A549 (cell line): Measurements from ENCODE around the gene SHFL.

ENCODE experiments used
- CHD2 ChIP-seq: fragments of 150-350 bp; IDR thresholded peaks from 2 replicates; pipeline ENCODE4 v1.6.1; 2014; ENCODE audit warnings: low read length; ENCODE audit not compliant: partially characterized antibody
- CTCF ChIP-seq: fragments of >200 bp; sonication (Bioruptor Twin); formaldehyde crosslinking; IDR thresholded peaks from 3 replicates; pipeline ENCODE4 v1.5.1; 2016
- EP300 ChIP-seq, 2 experiments: fragments of >200 bp; sonication (Bioruptor Twin); formaldehyde crosslinking; IDR thresholded peaks; 2 replicates in 1 of 2; 3 replicates in 1 of 2; pipeline ENCODE4 v1.6.1; 2016 to 2017
- ESRRA ChIP-seq: fragments of 150-350 bp; IDR thresholded peaks from 2 replicates; pipeline ENCODE4 v1.6.1; 2014; ENCODE audit warnings: mild to moderate bottlenecking, low read length, borderline replicate concordance
- JUNB ChIP-seq: fragments of >200 bp; sonication (Bioruptor Twin); formaldehyde crosslinking; IDR thresholded peaks from 2 replicates; pipeline ENCODE4 v1.6.1; 2016
- KDM5A ChIP-seq: fragments of 200-600 bp; sonication (generic); IDR thresholded peaks from 2 replicates; pipeline ENCODE4 v1.6.1; 2016; ENCODE audit warnings: antibody characterized with exemption, mild to moderate bottlenecking
- MYC ChIP-seq: IDR thresholded peaks from 2 replicates; pipeline ENCODE4 v1.6.1; 2012; ENCODE audit warnings: mild to moderate bottlenecking, inconsistent platforms, low read length, improper control_type of control experiment, borderline replicate concordance
- NFE2L2 ChIP-seq: fragments of 150-350 bp; conservative IDR thresholded peaks from 2 replicates; pipeline ENCODE4 v1.6.1; 2014; ENCODE audit warnings: low read length
- RARB ChIP-seq: fragments of 250-450 bp; sonication (Bioruptor Pico); IDR thresholded peaks from 2 replicates; pipeline ENCODE4 v1.8.0; 2021; ENCODE audit warnings: mild to moderate bottlenecking, moderate library complexity
- RFX5 ChIP-seq: fragments of 450-650 bp; IDR thresholded peaks from 2 replicates; pipeline ENCODE4 v1.7.1; 2014; ENCODE audit warnings: antibody characterized with exemption, mild to moderate bottlenecking, moderate library complexity
- SREBF2 ChIP-seq: fragments of 450-650 bp; IDR thresholded peaks from 2 replicates; pipeline ENCODE4 v1.6.1; 2014; ENCODE audit warnings: mild to moderate bottlenecking, moderate library complexity

- no peak for TF ChIP-seq CTCF
- TF ChIP-seq EP300 (IDR thresholded peaks at IDR 0.05), result no peak
- no peak for TF ChIP-seq CHD2
- TF ChIP-seq KDM5A, result no peak
- no peak for TF ChIP-seq NFE2L2
- TF ChIP-seq ESRRA, result no peak
- no peak for TF ChIP-seq RARB (CRISPR knock-in tag)
- no peak for TF ChIP-seq MYC
- no peak for TF ChIP-seq JUNB
- TF ChIP-seq SREBF2, result no peak
- TF ChIP-seq RFX5, result no peak
Observed at GRCh38 chr19:10110076-10110971, 24.2 kb downstream of the SHFL start.
